PC-3 (cell line): Measurements from ENCODE around the gene PIK3R3. TPM values are rescaled to one million over a fixed set of nuclear protein-coding genes. Genes with fewer than 3 reads are reported as not detected.
A peak's percentile ranks its signal among the peaks of the same experiment; 100 is the strongest.

Experiments used
- ATAC-seq: fragments of 200-7000 bp; cut with Tn5 transposase; 2 replicates; pipeline ENCODE4 v1.9.1; 2020; ENCODE audit warnings: mild to moderate bottlenecking, moderate library complexity
- Bru-seq: library from RNA; stranded (reverse); fragments of 400-500 nt; gene quantifications from one replicate; lab custom pipeline; 2021; lab: Mats Ljungman, UMichigan
- BruChase-seq, 2 experiments: library from RNA; stranded (reverse); fragments of 400-500 nt; gene quantifications; one replicate each; lab custom pipeline; 2021; lab: Mats Ljungman, UMichigan
- BruUV-seq: library from RNA; stranded (reverse); fragments of 400-500 nt; replicated peaks from 2 replicates; lab custom pipeline; 2021; lab: Mats Ljungman, UMichigan
- CTCF ChIA-PET: fragments of 300-600 bp; sonication (Branson Sonifier 250); formaldehyde crosslinking; loops from one replicate; lab custom pipeline; 2022; ENCODE audit warnings: antibody characterized with exemption; lab: Charles Lee
- POLR2A ChIA-PET: fragments of 300-600 bp; sonication (Branson Sonifier 250); formaldehyde crosslinking; loops from one replicate; lab custom pipeline; 2022; ENCODE audit warnings: antibody characterized with exemption; ENCODE audit not compliant: unreplicated experiment; lab: Charles Lee
- DNase-seq: peaks from one replicate; pipeline ENCODE4 v3.0.0-alpha.2; 2015
- H2AFZ ChIP-seq: fragments of 300-600 bp; sonication (generic); 2 replicates; pipeline ENCODE4 v1.6.0; 2016; ENCODE audit warnings: antibody characterized with exemption, low read length
- H3F3A ChIP-seq: fragments of 300-600 bp; sonication (generic); one replicate; pipeline ENCODE4 v1.6.0; 2017; ENCODE audit warnings: antibody characterized with exemption, low read length, control low read depth, mild to moderate bottlenecking; ENCODE audit not compliant: unreplicated experiment
- H3K27ac ChIP-seq: fragments of 300-600 bp; sonication (generic); 2 replicates; pipeline ENCODE4 v1.5.1; 2016; ENCODE audit warnings: mild to moderate bottlenecking, low read length
- H3K27me3 ChIP-seq: fragments of 300-600 bp; sonication (generic); 2 replicates; pipeline ENCODE4 v1.6.1; 2016; ENCODE audit warnings: low read length, mixed read lengths
- H3K36me3 ChIP-seq: fragments of 300-600 bp; sonication (generic); 2 replicates; pipeline ENCODE4 v1.6.1; 2016; ENCODE audit warnings: low read depth, mixed run types, low read length, mixed read lengths
- H3K4me1 ChIP-seq: fragments of 300-600 bp; sonication (generic); 2 replicates; pipeline ENCODE4 v1.5.1; 2016; ENCODE audit warnings: low read length; ENCODE audit not compliant: insufficient read depth
- H3K4me2 ChIP-seq: fragments of 300-600 bp; sonication (generic); 2 replicates; pipeline ENCODE4 v1.6.0; 2016; ENCODE audit warnings: low read length
- H3K4me3 ChIP-seq: fragments of 300-600 bp; sonication (generic); 2 replicates; pipeline ENCODE4 v1.5.1; 2016; ENCODE audit warnings: mild to moderate bottlenecking, low read length, mixed read lengths
- H3K79me2 ChIP-seq: fragments of 300-600 bp; sonication (generic); 2 replicates; pipeline ENCODE4 v1.6.1; 2017; ENCODE audit warnings: low read length, mixed read lengths
- H3K9ac ChIP-seq: fragments of 300-600 bp; sonication (generic); 2 replicates; pipeline ENCODE4 v1.6.0; 2016; ENCODE audit warnings: mild to moderate bottlenecking, low read length
- H3K9me2 ChIP-seq: fragments of 300-600 bp; sonication (generic); replicated peaks from 2 replicates; pipeline ENCODE4 v1.6.1; 2016; ENCODE audit warnings: mixed run types, low read length, mixed read lengths
- H3K9me3 ChIP-seq: fragments of 300-600 bp; sonication (generic); 2 replicates; pipeline ENCODE4 v1.6.1; 2016; ENCODE audit warnings: low read length, mixed read lengths
- H4K20me1 ChIP-seq: fragments of 300-600 bp; sonication (generic); 2 replicates; pipeline ENCODE4 v1.6.1; 2016; ENCODE audit warnings: low read length, mixed read lengths
- CTCF ChIP-seq: fragments of 300-600 bp; sonication (generic); conservative IDR thresholded peaks from 2 replicates; pipeline ENCODE4 v1.5.1; 2017; ENCODE audit warnings: antibody characterized with exemption, low read depth, mild to moderate bottlenecking, low read length
- EZH2 ChIP-seq: fragments of 300-600 bp; sonication (generic); IDR thresholded peaks from one replicate; pipeline ENCODE4 v1.6.1; 2017; ENCODE audit warnings: antibody characterized with exemption, mild to moderate bottlenecking, low read length; ENCODE audit not compliant: unreplicated experiment
- EZH2phosphoT487 ChIP-seq: fragments of 300-600 bp; sonication (generic); IDR thresholded peaks from 2 replicates; pipeline ENCODE4 v1.6.1; 2018; ENCODE audit warnings: mild to moderate bottlenecking, antibody characterized with exemption, low read length, borderline replicate concordance
- intact Hi-C: fragments of 100-400 bp; cut with micrococcal nuclease; formaldehyde crosslinking; loops from 2 replicates; pipeline ENCODE4 v1.9.0; 2023
- long read RNA-seq: library from polyadenylated mRNA; unstranded; transcript quantifications from one replicate; pipeline ENCODE4 v2.0.0, GENCODE V29; 2021; ENCODE audit not compliant: unreplicated experiment
- total RNA-seq: library from RNA; depleted of rRNA; stranded (reverse); fragments of >200 nt; gene quantifications from 2 replicates; pipeline ENCODE4 v1.2.3, GENCODE V29; 2014; rRNA removed

PIK3R3 gene
- 17.7 and 18.5 TPM in 2 replicates for total RNA-seq
- Bru-seq, nascent RNA: percentile 84 among the genes with signal in this experiment
- BruChase-seq, experiment 1, labeled RNA remaining after a 6-hour chase: percentile 96 among the genes with signal in this experiment
- percentile 98 among the genes with signal in this experiment for BruChase-seq, experiment 2, labeled RNA remaining after a 2-hour chase
- long read RNA-seq, full-length matches to known transcripts: 56 of 108 reads
- long read RNA-seq, partial matches to known transcripts: 19 of 108 reads
- long read RNA-seq, other reads (novel, unspliced or antisense): 33 of 108 reads

GRCh38 chr1:46132529-46133180, at the start of gene PIK3R3:
PIK3R3 (minus strand) TSS chr1:46132629; CDS start chr1:46131952, 677 bp downstream.
- Histone ChIP-seq H3K36me3 (0 out of 2 replicates have a peak, but pooled peaks cover under 1% of the 10 kb centered on the region), H3K9me3 (no peaks in the 10 kb centered on the region), H3K9ac (peak within 1 kb of the TSS; percentile 87), H3K4me3 (peak within 1 kb of the TSS; percentile 95), H3K27me3 (no peaks in the 10 kb centered on the region), H3K79me2 (peaks cover 51% of the 10 kb centered on the region), H3K4me1 (peaks cover 49% of the 10 kb centered on the region), H3K4me2 (peak within 1 kb of the TSS; percentile 88), H3K27ac (peak within 1 kb of the TSS; percentile 94), H3F3A (no peaks in the 10 kb centered on the region), H4K20me1 (peaks cover 12% of the 10 kb centered on the region; the same call in 1 of the 2 replicates), H2AFZ (peak within 1 kb of the TSS; percentile 91), H3K9me2 (no peaks in the 10 kb centered on the region)
- DNase-seq (peak; percentile 98), ATAC-seq (peak; percentile 86)
- CTCF ChIA-PET: interaction anchor here (0.7 to 0.9 kb wide), 2 partner anchors 91 to 93 kb away, joined by 3 to 4 read pairs; no protein-coding TSS in a partner anchor
- intact Hi-C loops: loop anchor here (1.0 kb wide), 1 partner anchor 91 kb away; no protein-coding TSS in a partner anchor
- TF ChIP-seq EZH2phosphoT487 (no peak), EZH2 (no peak), CTCF (no peak)
- no TSS peak for BruUV-seq
- POLR2A ChIA-PET: interaction anchor here (0.6 to 1.0 kb wide), 7 partner anchors 29 to 330 kb away, joined by 3 to 10 read pairs (median 5); no protein-coding TSS in a partner anchor

DNA sequence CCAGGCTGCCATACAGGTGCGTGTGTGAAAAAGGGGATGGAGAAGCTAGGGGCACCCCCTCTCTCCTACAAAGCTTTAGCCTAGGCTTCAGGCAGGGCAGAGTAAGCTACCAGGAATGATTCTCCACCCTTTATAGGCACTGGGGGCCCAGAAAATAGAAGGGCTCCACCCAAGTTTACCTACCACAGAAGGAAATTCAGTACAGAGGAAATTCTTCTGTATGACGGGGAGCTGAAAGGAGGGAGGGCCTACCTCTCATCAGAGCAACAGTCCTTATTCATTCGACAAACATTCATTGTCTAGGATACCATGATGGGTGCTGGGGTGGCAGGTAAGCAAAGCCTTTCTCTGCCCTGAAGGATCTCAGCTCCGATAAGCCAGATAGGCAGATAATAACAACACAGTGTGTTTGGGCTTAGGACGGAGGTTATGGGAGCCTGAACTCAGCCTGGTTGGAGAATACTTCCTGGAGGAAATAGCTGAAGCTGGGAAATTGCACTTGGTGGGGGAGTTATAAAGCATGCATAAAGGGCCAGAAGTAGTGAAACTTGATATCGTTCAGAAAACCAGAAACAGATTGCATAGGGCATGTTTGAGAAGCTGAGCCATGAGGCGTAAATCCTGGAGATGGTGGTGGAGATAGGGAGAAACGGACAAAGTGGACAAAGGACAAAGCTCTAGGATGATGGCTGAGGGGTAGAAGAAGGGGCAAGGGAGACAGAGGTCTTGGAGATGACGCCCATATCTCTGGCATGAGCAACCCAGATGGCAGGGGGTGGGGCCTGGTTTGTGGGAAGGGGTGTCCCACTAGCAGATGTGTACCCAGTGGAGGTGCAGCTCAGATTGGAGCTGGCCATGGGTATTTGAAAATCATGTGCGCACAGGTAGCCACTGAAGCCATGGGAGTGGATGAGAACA, 49.2 kb upstream of the PIK3R3 start:
- H3K27ac ChIP-seq: peak overlapping the region; percentile 99
- H3K36me3 ChIP-seq: peaks cover 13% of the 10 kb centered on the region; the same call in 1 of the 2 replicates
- peaks cover 61% of the 10 kb centered on the region for H3K4me1 ChIP-seq
- POLR2A ChIA-PET: interaction anchor here (0.6 to 1.1 kb wide), 3 partner anchors 47 to 226 kb away, joined by 3 to 4 read pairs (median 4); no protein-coding TSS in a partner anchor
- no peak for TF ChIP-seq EZH2phosphoT487
- no peak for TF ChIP-seq EZH2
- TF ChIP-seq CTCF: no peak
- DNase-seq (peak; percentile 83), ATAC-seq (peak; percentile 11)
- peak overlapping the region; percentile 54 for H3K4me3 ChIP-seq
- no peaks in the 10 kb centered on the region for H3K9me2 ChIP-seq
- H3K9ac ChIP-seq: peak overlapping the region; percentile 85
- H3K27me3 ChIP-seq: no peaks in the 10 kb centered on the region
- intact Hi-C loops: no loop called here
- peaks cover 10% of the 10 kb centered on the region for H3K79me2 ChIP-seq
- peaks cover 34% of the 10 kb centered on the region for H3F3A ChIP-seq
- no peaks in the 10 kb centered on the region for H4K20me1 ChIP-seq
- H3K9me3 ChIP-seq: no peaks in the 10 kb centered on the region
- peak overlapping the region; percentile 63 for H2AFZ ChIP-seq
- H3K4me2 ChIP-seq: peak overlapping the region; percentile 81
- CTCF ChIA-PET: interaction anchor here (0.6 to 3.7 kb wide), 5 partner anchors 16 to 146 kb away, joined by 3 to 58 read pairs (median 4); no protein-coding TSS in a partner anchor
- TSS peak; percentile 23 for BruUV-seq
